ENCODE measurements around the gene MYOM3. TPM values are rescaled to one million over a fixed set of nuclear protein-coding genes. Genes with fewer than 3 reads are reported as not detected.
A peak's percentile ranks its signal among the peaks of the same experiment; 100 is the strongest.

The MYOM3 gene
- total and polyA plus RNA-seq, 2 of the 13 experiments (the other 11 are each of a cell fraction or from before 2014, with no cell fraction given): 5.8 to 15.3 TPM

- TF ChIP-seq, protein P1, sequence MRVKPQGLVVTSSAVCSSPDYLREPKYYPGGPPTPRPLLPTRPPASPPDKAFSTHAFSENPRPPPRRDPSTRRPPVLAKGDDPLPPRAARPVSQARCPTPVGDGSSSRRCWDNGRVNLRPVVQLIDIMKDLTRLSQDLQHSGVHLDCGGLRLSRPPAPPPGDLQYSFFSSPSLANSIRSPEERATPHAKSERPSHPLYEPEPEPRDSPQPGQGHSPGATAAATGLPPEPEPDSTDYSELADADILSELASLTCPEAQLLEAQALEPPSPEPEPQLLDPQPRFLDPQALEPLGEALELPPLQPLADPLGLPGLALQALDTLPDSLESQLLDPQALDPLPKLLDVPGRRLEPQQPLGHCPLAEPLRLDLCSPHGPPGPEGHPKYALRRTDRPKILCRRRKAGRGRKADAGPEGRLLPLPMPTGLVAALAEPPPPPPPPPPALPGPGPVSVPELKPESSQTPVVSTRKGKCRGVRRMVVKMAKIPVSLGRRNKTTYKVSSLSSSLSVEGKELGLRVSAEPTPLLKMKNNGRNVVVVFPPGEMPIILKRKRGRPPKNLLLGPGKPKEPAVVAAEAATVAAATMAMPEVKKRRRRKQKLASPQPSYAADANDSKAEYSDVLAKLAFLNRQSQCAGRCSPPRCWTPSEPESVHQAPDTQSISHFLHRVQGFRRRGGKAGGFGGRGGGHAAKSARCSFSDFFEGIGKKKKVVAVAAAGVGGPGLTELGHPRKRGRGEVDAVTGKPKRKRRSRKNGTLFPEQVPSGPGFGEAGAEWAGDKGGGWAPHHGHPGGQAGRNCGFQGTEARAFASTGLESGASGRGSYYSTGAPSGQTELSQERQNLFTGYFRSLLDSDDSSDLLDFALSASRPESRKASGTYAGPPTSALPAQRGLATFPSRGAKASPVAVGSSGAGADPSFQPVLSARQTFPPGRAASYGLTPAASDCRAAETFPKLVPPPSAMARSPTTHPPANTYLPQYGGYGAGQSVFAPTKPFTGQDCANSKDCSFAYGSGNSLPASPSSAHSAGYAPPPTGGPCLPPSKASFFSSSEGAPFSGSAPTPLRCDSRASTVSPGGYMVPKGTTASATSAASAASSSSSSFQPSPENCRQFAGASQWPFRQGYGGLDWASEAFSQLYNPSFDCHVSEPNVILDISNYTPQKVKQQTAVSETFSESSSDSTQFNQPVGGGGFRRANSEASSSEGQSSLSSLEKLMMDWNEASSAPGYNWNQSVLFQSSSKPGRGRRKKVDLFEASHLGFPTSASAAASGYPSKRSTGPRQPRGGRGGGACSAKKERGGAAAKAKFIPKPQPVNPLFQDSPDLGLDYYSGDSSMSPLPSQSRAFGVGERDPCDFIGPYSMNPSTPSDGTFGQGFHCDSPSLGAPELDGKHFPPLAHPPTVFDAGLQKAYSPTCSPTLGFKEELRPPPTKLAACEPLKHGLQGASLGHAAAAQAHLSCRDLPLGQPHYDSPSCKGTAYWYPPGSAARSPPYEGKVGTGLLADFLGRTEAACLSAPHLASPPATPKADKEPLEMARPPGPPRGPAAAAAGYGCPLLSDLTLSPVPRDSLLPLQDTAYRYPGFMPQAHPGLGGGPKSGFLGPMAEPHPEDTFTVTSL (CRISPR knock-in tag; IDR thresholded peaks at IDR 0.05; ENCODE audit: borderline replicate concordance): peak; percentile 74; the same call in 1 of the 2 replicates
- TF ChIP-seq PAX8 (CRISPR knock-in tag; IDR thresholded peaks at IDR 0.05; ENCODE audit: borderline replicate concordance) (no peak), IRF1 (CRISPR knock-in tag; IDR thresholded peaks at IDR 0.05; ENCODE audit: low read depth) (no peak), NFKBIZ (CRISPR knock-in tag; IDR thresholded peaks at IDR 0.05) (no peak), AKNA (CRISPR knock-in tag; IDR thresholded peaks at IDR 0.05; ENCODE audit: borderline replicate concordance) (no peak), LCORL (IDR thresholded peaks at IDR 0.05) (no peak), LCORL (CRISPR knock-in tag; IDR thresholded peaks at IDR 0.05) (0 out of 2 replicates have a peak, but pooled peaks have one; percentile 16)
- TF ChIP-seq, protein P2, sequence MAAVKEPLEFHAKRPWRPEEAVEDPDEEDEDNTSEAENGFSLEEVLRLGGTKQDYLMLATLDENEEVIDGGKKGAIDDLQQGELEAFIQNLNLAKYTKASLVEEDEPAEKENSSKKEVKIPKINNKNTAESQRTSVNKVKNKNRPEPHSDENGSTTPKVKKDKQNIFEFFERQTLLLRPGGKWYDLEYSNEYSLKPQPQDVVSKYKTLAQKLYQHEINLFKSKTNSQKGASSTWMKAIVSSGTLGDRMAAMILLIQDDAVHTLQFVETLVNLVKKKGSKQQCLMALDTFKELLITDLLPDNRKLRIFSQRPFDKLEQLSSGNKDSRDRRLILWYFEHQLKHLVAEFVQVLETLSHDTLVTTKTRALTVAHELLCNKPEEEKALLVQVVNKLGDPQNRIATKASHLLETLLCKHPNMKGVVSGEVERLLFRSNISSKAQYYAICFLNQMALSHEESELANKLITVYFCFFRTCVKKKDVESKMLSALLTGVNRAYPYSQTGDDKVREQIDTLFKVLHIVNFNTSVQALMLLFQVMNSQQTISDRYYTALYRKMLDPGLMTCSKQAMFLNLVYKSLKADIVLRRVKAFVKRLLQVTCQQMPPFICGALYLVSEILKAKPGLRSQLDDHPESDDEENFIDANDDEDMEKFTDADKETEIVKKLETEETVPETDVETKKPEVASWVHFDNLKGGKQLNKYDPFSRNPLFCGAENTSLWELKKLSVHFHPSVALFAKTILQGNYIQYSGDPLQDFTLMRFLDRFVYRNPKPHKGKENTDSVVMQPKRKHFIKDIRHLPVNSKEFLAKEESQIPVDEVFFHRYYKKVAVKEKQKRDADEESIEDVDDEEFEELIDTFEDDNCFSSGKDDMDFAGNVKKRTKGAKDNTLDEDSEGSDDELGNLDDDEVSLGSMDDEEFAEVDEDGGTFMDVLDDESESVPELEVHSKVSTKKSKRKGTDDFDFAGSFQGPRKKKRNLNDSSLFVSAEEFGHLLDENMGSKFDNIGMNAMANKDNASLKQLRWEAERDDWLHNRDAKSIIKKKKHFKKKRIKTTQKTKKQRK (IDR thresholded peaks at IDR 0.05; ENCODE audit: low read length): no peak
- TF ChIP-seq, protein P3, sequence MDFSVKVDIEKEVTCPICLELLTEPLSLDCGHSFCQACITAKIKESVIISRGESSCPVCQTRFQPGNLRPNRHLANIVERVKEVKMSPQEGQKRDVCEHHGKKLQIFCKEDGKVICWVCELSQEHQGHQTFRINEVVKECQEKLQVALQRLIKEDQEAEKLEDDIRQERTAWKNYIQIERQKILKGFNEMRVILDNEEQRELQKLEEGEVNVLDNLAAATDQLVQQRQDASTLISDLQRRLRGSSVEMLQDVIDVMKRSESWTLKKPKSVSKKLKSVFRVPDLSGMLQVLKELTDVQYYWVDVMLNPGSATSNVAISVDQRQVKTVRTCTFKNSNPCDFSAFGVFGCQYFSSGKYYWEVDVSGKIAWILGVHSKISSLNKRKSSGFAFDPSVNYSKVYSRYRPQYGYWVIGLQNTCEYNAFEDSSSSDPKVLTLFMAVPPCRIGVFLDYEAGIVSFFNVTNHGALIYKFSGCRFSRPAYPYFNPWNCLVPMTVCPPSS (IDR thresholded peaks at IDR 0.05): no peak
- TF ChIP-seq, protein P4, sequence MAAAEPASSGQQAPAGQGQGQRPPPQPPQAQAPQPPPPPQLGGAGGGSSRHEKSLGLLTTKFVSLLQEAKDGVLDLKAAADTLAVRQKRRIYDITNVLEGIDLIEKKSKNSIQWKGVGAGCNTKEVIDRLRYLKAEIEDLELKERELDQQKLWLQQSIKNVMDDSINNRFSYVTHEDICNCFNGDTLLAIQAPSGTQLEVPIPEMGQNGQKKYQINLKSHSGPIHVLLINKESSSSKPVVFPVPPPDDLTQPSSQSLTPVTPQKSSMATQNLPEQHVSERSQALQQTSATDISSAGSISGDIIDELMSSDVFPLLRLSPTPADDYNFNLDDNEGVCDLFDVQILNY (CRISPR knock-in tag; conservative IDR thresholded peaks at IDR 0.05): no peak
Observed at GRCh38 chr1:24118410-24119242, 6.7 kb upstream of the MYOM3 start (continued).

All from HepG2 (cell line).